Peyer's patch (tissue), 4 donors: ENCODE measurements around the gene GNAS.

ENCODE experiments used
- POLR2A ChIP-seq, 2 donors: fragments of 450-650 bp; IDR thresholded peaks; one replicate each; pipeline ENCODE4 v1.5.1; 2017; ENCODE audit warnings: antibody characterized with exemption in 2 of 2, mild to moderate bottlenecking in 2 of 2, moderate library complexity in 2 of 2
- TF ChIP-seq, protein P1 (sequence below), 6 experiments: fragments of 450-650 bp in 4 of 6; fragments of 200-600 bp in 2 of 6; sonication (generic) in 1 of 6; IDR thresholded peaks; one replicate each; pipeline ENCODE4 v1.5.1; 2017 to 2019; ENCODE audit warnings: antibody characterized with exemption in 6 of 6, mild to moderate bottlenecking in 3 of 6, moderate library complexity in 1 of 6

DNA sequence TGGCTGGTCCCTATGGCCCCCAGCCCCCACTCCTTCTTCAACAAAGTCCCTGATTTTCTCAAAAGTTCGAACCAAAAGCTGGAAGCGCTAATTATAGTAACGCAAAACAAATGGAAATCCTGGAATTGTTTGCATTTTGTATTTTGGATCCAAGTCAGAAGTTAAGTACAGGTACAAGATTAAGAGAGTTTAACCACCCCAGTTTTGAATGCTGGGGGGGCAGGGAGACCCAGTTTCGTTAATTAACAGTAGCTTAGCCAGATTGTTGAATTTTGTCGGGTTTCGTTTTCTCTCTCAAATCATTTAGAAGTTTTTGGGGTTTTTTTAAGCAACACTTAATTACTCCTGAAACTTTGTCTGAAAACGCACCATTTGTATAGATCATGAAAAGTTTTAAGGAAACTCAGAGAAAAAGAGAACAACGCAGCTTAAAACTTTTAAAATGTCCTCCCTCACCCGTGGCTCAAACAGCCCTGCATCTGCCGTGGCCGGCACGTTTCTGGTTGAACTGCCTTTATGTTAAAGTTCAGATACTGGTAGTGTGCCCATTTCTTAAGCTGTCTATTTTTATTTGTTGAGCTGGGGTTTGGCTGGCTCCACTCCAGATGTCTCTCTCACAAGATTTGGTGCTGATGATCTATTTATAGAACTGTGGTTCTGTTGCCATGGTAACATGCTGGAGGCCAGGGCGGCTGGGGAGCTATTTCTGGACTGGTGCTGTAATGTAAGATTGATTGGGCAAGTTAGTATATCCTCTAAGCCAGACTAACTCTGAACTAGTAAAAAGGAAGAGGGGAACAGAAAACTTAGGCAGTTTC, 55.0 kb downstream of the GNAS start:
- TF ChIP-seq, protein P1, sequence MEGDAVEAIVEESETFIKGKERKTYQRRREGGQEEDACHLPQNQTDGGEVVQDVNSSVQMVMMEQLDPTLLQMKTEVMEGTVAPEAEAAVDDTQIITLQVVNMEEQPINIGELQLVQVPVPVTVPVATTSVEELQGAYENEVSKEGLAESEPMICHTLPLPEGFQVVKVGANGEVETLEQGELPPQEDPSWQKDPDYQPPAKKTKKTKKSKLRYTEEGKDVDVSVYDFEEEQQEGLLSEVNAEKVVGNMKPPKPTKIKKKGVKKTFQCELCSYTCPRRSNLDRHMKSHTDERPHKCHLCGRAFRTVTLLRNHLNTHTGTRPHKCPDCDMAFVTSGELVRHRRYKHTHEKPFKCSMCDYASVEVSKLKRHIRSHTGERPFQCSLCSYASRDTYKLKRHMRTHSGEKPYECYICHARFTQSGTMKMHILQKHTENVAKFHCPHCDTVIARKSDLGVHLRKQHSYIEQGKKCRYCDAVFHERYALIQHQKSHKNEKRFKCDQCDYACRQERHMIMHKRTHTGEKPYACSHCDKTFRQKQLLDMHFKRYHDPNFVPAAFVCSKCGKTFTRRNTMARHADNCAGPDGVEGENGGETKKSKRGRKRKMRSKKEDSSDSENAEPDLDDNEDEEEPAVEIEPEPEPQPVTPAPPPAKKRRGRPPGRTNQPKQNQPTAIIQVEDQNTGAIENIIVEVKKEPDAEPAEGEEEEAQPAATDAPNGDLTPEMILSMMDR (IDR thresholded peaks at IDR 0.05): no peak
- TF ChIP-seq POLR2A (IDR thresholded peaks at IDR 0.05): no peak
